Measurements from ENCODE around the gene BCAP31. TPM values are rescaled to one million over a fixed set of nuclear protein-coding genes. Genes with fewer than 3 reads are reported as not detected.
A peak's percentile ranks its signal among the peaks of the same experiment; 100 is the strongest.
"Not testable (repeated sequence)": the region's sequence is repeated elsewhere in the genome, so short reads cannot be mapped to it uniquely, and the experiment has no call there.

Gene BCAP31
- total RNA-seq, 1 donor from 2014 or later, result 144 TPM

GRCh38 chrX:153706799-153707198 is 17.4 kb downstream of the BCAP31 start:
- no peak overlapping the region for H3K4me3 Mint-ChIP-seq (ENCODE audit: unreplicated experiment)
- peaks cover 9% of the 10 kb centered on the region for H3K9me3 Mint-ChIP-seq (ENCODE audit: low read depth)
- H3K4me1 Mint-ChIP-seq (ENCODE audit: low read depth), result peaks cover 20% of the 10 kb centered on the region
- no peaks in the 10 kb centered on the region for H3K27me3 Mint-ChIP-seq (ENCODE audit: low read depth)
- peaks cover 2% of the 10 kb centered on the region for H3K36me3 Mint-ChIP-seq (ENCODE audit: low read depth)
- no peak for DNase-seq (ENCODE audit: low spot score)
- H3K27ac Mint-ChIP-seq (ENCODE audit: unreplicated experiment), result no peak overlapping the region
- no peak for TF ChIP-seq CTCF (IDR thresholded peaks at IDR 0.05)

GRCh38 chrX:153705403-153706060 is 18.7 kb downstream of the BCAP31 start:
- H3K4me3 Mint-ChIP-seq (ENCODE audit: unreplicated experiment); DNase-seq (ENCODE audit: low spot score); H3K9me3 Mint-ChIP-seq (ENCODE audit: low read depth); H3K27me3 Mint-ChIP-seq (ENCODE audit: low read depth); H3K27ac Mint-ChIP-seq (ENCODE audit: unreplicated experiment); H3K36me3 Mint-ChIP-seq (ENCODE audit: low read depth): not testable (repeated sequence)
- H3K4me1 Mint-ChIP-seq (ENCODE audit: low read depth), result peaks cover 20% of the 10 kb centered on the region
- TF ChIP-seq CTCF (IDR thresholded peaks at IDR 0.05), result peak; percentile 44

GRCh38 chrX:153704631-153705402 is 19.4 kb downstream of the BCAP31 start:
- H3K36me3 Mint-ChIP-seq (ENCODE audit: low read depth); DNase-seq (ENCODE audit: low spot score); H3K27me3 Mint-ChIP-seq (ENCODE audit: low read depth); H3K4me3 Mint-ChIP-seq (ENCODE audit: unreplicated experiment); H3K27ac Mint-ChIP-seq (ENCODE audit: unreplicated experiment); H3K9me3 Mint-ChIP-seq (ENCODE audit: low read depth): not testable (repeated sequence)
- H3K4me1 Mint-ChIP-seq (ENCODE audit: low read depth), result peaks cover 22% of the 10 kb centered on the region

- no peak overlapping the region for H3K27ac Mint-ChIP-seq (ENCODE audit: unreplicated experiment)
- no peaks in the 10 kb centered on the region for H3K27me3 Mint-ChIP-seq (ENCODE audit: low read depth)
- no peak for DNase-seq (ENCODE audit: low spot score)
- no peak for TF ChIP-seq CTCF (IDR thresholded peaks at IDR 0.05)
- H3K4me3 Mint-ChIP-seq (ENCODE audit: unreplicated experiment), result no peak overlapping the region
- peaks cover 9% of the 10 kb centered on the region for H3K9me3 Mint-ChIP-seq (ENCODE audit: low read depth)
- H3K4me1 Mint-ChIP-seq (ENCODE audit: low read depth), result peaks cover 22% of the 10 kb centered on the region
- H3K36me3 Mint-ChIP-seq (ENCODE audit: low read depth), result no peaks in the 10 kb centered on the region
These were observed 20.1 kb downstream of the BCAP31 start for GRCh38 chrX:153704021-153704526.

- Mint-ChIP-seq H3K27ac (ENCODE audit: unreplicated experiment) (no peak overlapping the region), H3K9me3 (ENCODE audit: low read depth) (peaks cover 9% of the 10 kb centered on the region), H3K36me3 (ENCODE audit: low read depth) (no peaks in the 10 kb centered on the region), H3K4me1 (ENCODE audit: low read depth) (peaks cover 14% of the 10 kb centered on the region), H3K4me3 (ENCODE audit: unreplicated experiment) (no peak overlapping the region), H3K27me3 (ENCODE audit: low read depth) (no peaks in the 10 kb centered on the region)
- DNase-seq (ENCODE audit: low spot score), result no peak
- no peak for TF ChIP-seq CTCF (IDR thresholded peaks at IDR 0.05)
These were observed 21.2 kb downstream of the BCAP31 start for GRCh38 chrX:153703036-153703370.

All from chondrocyte (in vitro differentiated cells).